NCI-H1092 (cell line): ENCODE measurements around the gene ATXN7L3B.
A peak's percentile ranks its signal among the peaks of the same experiment; 100 is the strongest.
"Not testable (repeated sequence)": the region's sequence is repeated elsewhere in the genome, so short reads cannot be mapped to it uniquely, and the experiment has no call there.

Experiments
- DNase-seq: peaks from one replicate; lab custom pipeline; 2025; lab: John Stamatoyannopoulos, UW

ATXN7L3B gene, protein sequence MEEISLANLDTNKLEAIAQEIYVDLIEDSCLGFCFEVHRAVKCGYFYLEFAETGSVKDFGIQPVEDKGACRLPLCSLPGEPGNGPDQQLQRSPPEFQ

DNA sequence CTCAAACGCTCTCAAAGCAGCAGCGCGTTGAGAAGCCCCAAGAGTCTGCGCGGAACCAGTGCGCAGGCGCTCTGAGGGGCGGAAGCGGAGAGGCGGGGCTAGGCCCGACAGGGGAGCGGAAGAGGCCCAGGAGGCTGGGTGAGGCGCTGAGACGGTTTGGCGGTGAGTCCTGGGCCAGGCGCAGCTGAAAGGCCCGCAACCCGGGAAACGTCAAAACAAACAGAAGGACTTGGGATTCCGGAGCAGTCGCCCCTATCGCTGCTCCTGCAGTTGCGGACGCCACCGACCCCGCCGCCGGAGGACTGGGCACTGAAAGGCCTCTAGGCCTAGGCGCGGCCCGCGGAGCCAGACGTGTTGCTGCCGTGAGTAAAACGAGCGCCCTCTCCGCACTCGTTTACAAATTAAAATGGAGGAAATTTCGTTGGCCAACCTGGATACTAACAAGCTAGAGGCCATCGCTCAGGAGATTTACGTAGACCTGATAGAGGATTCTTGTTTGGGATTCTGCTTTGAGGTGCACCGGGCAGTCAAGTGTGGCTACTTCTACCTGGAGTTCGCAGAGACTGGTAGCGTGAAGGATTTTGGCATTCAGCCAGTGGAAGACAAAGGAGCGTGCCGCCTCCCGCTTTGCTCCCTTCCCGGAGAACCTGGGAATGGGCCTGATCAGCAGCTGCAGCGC is at the start of gene ATXN7L3B:
Gene ATXN7L3B, plus strand, starts transcription at position 129 of the 679 bp plus-strand sequence. Its CDS starts 278 bp downstream, at position 407.
- peak; percentile 85 for DNase-seq

DNA sequence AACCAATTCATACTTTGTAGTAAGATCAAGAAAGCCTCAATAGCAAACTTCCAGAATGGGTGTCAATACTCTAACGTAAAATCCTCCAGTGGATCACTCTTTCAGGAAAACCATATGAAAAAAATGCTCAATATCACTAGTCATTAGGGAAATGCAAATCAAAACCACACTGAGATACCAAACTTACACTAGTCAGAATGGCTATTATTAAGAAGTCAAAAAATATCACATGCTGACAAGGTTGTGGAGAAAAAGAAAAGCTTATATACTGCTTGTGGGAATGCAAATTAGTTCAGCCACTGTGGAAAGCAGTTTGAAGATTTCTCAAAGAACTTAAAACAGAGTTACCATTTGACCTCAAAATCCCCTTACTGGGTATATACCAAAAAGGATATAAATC is 49.5 kb upstream of the ATXN7L3B start:
- DNase-seq: no peak

DNA sequence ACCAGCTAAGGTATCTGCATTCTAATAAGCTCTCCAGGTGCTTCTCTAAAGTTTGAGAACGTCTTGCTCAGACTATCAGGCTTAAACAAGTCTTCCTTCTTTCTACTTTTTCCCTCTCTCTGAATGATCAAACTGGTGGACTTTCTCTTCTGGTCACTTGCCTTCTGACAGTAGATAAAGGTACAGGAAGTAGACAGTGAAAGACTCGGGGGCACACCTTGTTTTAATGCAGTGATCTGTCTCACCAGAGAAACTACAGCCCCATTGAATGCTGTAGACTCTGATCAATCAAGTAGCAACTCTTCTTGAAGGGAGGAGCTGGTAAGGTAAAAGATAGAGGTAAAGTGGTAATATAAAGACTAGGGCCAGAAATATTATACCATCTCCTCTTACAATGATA is 48.1 kb upstream of the ATXN7L3B start:
- DNase-seq: no peak

DNA sequence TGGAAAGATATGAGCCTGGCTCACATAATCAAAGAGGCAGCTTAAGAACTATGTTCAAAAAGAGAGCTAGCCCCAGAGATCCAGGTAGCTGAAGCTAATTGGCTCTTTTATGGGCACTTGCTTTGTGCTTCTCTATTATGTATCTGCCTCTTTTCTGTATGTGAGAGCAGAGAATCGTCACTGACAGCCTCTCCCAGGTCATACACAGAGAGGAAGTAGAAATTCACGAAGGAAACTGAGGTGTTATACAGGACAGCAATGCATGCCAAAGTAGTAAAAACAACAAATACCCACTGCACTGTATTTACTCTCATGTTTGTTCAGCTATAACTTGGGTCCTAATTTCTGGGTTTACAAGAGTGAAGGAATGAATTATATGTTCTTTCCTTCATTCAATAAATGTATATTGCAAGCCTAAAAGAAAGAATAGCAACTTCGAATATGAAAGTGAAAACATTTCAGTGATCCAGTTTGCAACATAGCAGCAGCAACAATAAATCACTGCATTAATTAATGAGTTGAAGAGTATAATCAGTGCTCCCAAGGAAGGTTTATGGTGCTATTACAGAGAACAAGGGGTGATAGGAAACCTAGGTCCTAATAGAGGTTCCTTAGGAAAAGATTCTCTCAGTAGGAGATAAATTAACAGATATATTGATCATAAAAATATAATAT is 47.1 kb upstream of the ATXN7L3B start:
- no peak for DNase-seq

DNA sequence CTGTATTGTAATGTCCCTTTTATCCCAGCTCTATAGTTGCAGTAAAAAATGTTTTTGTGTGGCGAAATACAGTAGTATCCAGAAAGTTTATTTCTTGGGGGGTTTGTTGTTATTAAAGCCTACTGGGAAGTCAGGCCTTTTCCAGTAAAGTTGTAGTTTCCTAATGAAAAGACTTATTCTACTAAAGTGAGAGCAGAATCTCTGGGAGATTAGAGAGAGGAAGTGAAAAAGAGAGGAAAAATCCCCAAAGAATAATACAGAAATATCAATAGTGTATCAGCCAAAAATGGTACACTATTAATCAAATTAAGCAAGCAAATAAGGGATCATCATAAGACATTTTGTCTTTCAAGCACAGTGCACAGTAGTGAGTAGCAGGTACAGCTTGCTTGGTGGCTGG is 46.3 kb upstream of the ATXN7L3B start:
- no peak for DNase-seq

DNA sequence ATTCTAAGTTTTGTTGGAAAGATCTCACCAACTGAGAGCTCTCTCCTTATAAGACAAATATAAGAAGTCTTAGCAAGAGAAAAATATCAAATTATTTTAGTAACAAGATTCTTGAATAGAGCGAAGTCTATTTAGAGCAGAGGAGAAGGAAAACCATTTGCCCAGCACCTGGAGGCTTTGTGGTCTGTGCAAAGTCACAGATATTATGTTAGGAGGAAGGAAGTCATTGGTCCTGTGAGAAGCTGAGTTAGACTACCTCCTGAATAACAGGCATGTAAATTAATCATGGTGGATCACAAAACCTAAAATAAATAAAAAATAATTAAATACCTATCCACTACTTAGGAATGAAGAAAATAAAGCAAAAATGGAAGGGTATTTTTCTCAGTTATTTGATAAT is 38.4 kb upstream of the ATXN7L3B start:
- DNase-seq: no peak

DNA sequence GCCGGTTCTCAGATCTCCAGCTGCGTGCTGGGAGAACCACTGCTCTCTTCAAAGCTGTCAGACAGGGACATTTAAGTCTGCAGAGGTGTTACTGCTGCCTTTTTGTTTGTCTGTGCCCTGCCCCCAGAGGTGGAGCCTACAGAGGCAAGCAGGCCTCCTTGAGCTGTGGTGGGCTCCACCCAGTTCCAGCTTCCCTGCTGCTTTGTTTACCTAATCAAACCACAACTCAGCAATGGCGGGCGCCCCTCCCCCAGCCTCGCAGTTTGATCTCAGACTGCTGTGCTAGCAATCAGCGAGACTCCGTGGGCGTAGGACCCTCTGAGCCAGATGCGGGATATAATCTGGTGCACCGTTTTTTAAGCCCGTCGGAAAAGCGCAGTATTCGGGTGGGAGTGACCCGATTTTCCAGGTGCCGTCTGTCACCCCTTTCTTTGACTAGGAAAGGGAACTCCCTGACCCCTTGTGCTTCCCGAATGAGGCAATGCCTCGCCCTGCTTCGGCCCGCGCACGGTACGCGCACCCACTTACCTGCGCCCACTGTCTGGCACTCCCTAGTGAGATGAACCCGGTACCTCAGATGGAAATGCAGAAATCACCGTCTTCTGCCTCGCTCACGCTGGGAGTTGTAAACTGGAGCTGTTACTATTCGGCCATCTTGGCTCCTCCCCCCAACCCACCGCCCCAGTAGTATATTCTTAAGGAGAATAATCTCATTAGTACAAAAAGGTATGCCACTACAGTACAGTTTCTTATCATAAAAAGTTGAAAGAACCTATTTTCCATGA is 28.6 kb upstream of the ATXN7L3B start:
- not testable (repeated sequence) for DNase-seq

DNA sequence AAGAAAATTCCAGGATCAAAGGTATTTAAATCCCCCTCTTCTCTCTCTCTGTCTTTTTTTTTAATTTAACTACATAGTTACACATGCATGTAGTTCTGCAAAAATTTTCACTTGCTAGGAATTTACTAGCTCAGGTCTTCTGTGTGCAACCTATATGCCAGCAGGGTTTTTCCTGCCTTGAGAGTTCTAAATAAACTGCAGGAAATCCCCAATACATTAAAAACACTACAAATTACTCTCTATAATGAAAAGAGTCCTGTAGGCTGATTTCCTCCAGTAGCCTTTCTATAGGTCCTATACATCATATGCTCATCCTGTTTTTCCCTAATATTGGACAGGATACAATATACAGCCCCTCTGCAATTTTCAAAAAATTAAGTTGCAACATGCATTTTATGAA is 27.7 kb upstream of the ATXN7L3B start:
- DNase-seq: no peak

DNA sequence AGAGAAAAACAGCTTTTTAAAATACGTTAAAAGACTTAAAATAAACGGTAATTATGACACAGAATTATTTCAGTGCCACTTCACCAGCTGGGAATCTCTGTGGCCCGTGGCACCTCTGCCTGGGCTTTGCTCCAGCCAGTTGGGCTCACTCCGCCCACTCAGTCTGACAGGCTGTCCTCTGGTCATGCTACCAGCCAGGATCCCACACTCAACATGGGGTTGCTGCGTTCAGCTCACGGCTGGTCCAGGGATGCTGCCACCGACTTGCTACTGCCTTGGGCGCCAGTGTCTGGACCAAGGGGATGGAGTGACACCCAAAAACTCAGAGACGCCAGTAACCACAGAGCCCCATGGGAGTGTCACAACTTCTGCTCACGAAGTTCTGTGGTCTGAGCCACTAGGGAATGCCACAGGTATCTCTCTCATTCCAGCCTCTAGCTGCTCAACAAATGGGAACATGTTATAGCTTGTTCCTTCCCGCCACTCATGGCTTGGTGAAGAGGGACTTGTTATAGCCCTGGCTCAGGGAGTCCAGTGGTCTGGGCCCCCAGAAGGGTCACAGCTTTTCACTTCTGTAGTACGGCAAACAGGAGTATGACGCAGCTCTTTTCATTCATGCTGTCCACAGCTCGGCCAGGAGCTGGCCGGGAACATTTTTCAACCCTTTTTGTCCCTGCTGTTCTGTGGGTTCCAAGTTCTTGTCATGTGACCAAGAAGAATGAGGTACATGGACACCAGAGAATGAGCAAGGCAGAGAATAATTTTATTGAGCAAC is 23.4 kb upstream of the ATXN7L3B start:
- no peak for DNase-seq

DNA sequence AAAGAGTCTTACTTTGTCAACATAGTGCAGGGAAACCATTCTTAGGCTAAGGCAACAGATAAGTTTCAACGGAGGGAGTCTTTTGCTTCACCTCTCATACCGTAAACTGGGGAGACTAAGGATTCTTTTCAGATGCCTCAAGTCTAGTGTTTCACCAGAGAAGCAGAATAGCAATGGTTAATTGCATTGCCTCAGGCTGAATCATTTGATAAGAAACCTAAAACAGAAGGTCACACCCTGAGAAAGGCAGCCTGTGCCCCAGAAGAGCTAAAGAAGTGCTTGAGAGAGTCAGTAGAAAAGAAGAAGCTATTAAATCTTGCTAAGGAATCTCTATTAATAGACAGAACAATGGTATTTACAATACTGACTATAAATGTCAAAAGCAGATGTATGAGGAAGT is 21.8 kb upstream of the ATXN7L3B start:
- DNase-seq: no peak

DNA sequence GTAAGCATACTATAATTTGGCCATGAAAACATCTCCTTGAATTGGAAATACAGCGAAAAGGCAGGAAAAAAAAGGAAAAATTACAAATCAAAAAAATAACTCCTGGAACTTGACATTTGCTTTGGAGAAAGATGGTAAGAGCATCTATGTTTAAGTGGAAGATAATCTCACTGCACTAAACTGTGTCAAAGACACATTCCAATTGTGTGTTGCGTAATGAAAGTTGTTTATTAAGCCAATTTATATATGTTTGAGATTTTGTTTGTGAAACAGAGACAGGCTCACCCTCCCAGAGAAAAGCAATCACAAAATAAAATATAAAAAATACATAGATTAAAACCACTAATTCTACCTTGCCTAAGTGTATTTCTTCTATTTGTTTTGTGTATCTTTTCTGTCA is 11.1 kb upstream of the ATXN7L3B start:
- DNase-seq: no peak

DNA sequence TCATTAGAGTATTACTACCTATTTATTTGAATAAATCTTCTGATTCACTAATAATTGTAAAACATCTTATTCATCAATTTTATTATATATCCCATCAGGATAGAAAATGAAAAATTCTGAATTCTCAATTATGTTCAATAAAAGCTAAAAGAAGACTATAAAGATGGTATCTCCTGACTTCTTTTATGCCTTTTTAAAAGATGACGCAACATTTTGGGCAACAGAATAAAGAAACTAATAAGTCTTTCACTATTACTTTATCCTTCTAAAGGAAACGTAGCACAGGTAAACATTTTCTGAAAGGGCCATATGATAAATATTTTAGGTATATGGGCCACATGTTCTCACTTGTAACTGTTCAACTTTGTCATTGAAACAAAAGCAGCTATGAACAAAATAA is 10.1 kb upstream of the ATXN7L3B start:
- no peak for DNase-seq

DNA sequence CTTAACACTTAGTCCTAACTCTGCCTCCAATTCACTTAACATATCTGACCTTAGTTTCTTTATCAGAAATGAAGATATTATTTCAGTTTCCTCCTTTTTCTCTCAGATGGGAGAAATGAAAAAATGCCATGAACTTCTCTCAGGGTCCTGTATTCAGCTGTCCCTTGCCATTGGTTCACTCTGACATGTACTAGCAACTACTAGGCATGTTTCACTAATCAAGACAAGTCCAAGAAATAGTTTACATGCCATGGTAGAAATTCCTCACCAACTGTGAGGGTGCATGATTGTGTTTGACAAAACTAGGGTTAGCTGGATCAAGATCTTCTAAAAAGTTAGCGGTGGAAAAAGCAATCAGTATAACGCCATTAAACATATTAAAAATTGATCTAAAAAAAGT is 7.0 kb upstream of the ATXN7L3B start:
- no peak for DNase-seq

DNA sequence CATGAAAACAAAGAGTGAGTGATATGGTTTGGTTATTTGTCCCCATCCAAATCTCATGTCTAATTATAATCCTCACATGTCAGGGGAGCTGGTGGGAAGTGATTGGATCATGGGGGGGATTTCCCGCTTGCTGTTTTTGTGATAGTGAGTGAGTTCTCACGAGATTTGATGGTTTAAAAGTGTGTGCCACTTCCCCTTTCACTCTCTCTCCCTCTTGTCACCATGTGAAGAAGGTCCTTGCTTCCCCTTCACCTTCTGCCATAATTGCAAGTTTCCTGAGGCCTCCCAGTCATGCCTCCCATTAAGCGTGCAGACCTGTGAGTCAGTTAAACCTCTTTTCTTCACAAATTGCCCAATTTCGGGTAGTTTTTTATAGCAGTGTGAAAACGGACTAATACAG is 2.1 kb upstream of the ATXN7L3B start:
- DNase-seq: no peak

DNA sequence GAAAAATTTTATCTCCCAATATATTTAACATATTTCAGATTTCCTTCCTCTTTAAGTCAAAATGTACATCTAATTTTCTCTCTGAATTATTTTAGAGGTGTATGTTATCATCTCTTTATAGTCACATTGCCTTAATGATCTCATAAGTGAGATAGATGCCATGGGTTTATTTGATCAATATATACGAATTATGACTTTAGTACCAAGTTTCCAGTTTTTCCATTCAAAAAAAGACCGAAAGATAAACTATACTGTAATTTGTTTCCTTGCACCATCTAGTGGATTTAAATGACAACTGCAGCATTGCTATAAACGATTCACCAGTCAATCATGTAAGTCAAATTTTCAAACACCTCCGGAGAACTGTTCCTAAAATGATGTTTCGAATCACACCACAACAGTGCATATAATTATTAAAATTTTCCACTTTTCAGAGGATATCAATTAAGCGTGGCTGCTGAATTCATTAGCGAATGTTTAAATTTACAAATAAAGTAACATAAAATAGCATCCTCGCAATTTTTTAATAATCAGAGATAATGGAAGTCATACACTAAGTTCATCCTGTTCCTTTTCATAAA is 419 bp upstream of the ATXN7L3B start:
- peak; percentile 37 for DNase-seq

DNA sequence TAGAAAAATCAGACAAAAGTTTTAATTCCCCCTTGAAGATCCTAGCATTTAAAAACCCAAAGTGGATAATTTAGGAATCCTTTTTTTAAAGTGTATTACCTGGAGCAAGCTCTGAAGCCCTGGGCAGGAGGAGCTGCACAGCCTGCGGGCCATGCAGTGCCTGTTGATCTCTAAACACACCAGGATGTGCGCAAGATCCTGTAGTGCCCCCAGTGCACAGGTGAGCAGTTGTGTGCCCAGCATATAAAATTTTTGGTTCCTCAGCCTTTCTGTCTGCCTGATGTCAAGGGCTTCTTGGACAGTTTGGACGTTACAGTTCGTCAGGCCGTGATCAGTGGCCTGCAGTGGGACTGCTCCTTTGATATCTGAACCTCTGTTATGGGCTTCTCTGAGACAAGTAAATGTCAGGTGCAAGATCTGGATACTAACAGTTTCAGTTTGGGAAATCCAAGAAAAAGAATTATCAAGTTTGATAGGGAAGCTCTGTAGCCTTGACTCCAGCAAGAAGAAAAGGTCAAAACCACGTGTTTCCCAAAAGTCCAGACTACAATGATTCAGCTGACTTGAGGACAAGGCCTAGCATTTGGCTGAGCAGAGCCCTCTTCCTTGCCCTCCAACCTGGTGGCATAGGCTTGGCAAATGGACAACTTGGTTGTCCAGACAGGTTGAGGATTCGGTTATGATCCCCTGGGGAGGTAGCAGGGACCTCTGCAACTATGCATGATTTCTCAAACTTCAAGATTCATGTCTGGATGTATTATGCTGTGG is 1.0 kb downstream of the ATXN7L3B start:
- no peak for DNase-seq

DNA sequence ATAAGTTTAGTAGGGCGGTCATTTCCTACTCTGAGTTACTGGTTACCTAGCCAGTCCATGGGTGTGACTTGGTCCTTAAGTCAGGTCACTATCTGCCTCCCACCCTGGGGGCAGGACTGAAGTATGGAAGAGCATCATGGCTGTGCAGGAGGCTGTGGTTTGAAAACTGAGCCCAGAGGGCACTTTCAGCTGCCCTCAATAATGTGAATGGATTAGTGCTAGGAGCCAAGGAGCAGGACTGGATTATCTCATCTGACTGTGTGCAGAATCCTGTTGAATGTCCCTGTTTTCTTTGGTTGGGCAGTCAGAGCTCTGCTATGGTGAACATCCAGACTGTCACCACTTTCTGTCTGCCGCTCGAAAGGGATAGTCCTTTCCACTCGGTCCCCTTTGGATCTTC is 1.6 kb downstream of the ATXN7L3B start:
- no peak for DNase-seq

DNA sequence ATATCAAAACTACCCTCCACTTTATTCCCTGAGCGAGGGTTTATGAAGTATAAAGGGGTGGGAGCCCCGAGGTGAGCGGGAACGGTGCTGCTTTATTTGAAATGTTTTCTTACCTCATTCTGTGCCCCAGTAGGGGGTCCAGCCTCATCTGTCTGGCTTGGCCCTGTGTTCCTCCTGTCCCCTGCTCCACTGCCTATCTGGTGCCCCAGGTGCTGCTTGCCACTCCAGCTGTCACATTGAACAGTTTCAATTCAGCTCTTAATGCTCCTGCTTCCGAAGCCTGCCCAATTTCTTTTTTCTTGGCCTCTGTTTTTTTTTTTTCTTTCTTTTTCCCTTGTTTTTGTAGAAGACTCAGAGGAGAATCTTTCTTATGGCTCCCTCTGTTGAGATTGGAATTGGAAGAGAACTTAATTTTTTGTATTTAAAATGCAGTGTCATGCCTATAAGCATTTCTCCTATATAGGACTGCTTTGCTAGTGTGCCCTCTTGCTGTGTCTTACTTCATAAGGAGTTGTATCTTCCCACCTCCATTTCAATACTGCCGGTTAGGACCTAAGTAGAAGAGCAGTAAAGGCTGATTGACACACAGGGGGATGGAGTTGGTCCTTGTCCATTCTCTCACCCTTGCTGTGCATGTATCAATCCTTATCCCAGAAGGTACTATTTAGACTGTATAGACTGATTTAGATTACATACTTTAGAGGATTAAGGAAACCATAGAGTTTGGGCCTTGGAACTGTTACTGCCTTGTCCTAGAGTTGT is 2.3 kb downstream of the ATXN7L3B start:
- DNase-seq: no peak

DNA sequence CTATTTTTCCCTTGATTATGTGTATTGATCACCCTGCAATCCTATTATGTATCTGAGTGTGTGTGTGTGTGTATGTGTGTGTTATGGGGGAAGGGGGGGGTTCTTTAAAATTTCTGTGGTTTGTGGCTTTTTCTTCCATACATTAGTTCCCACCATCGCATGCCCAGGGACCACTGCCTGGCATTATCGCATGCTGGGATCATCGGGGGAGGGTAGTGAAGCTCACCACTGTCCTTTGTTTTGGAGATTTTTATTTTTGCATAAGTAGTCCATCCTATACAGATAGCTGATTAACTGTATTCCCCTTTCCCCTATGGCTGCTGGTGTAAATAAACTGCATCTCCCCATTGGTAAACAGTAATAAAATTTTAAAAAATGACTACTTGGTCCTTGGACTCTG is 3.4 kb downstream of the ATXN7L3B start:
- DNase-seq: no peak

DNA sequence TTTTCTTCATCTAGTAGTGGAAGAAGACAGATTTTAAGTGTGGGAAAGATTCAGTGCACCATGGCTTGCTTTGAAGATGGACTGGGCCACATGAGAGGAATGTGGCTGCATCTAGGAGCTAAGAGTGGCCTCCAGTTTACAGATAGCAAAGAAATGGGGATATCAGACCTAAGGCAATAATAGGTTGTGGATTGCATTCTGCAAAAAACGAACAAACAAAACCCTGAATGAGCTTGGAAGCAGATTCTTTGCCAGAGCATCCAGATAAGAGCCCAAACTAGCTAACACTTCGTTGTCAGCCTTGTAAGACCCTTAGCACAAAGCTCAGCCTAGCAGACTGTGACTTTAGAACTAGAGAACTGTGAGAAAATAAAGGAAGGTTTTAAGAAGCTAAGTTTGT is 9.6 kb downstream of the ATXN7L3B start:
- no peak for DNase-seq
